ENCODE measurements around the gene TSPEAR. TPM values are rescaled to one million over a fixed set of nuclear protein-coding genes. Genes with fewer than 3 reads are reported as not detected.
A peak's percentile ranks its signal among the peaks of the same experiment; 100 is the strongest.

The TSPEAR gene
- total RNA-seq, 1 donor from 2014 or later = not detected

DNA sequence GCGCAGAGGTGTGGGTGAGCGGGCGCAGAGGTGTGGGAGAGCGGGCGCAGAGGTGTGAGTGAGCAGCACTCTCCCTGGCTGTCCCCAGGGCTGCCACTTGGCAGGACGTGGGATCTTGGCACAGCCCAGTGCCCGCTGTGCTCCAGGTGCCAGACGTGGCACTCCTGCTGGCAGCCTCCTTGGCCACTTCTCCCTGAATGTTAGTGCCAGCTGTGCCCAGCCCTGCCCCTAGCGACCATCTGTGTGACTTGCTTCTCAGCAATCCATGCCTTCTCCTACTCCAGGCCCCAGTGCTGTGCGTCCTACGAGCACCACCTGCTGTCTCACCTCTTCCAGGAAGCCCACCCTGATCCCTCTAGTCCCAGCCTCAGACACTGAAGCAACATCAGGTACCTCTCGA is 201.8 kb downstream of the TSPEAR start:
- Histone ChIP-seq H3K27me3 (ENCODE audit: control insufficient read depth, insufficient read depth, low read length) (peaks cover 35% of the 10 kb centered on the region), H3K4me3 (ENCODE audit: low read depth, low read length) (no peak overlapping the region), H3K36me3 (ENCODE audit: control insufficient read depth, insufficient read depth, low read length) (no peaks in the 10 kb centered on the region)
- TF ChIP-seq, protein P1, sequence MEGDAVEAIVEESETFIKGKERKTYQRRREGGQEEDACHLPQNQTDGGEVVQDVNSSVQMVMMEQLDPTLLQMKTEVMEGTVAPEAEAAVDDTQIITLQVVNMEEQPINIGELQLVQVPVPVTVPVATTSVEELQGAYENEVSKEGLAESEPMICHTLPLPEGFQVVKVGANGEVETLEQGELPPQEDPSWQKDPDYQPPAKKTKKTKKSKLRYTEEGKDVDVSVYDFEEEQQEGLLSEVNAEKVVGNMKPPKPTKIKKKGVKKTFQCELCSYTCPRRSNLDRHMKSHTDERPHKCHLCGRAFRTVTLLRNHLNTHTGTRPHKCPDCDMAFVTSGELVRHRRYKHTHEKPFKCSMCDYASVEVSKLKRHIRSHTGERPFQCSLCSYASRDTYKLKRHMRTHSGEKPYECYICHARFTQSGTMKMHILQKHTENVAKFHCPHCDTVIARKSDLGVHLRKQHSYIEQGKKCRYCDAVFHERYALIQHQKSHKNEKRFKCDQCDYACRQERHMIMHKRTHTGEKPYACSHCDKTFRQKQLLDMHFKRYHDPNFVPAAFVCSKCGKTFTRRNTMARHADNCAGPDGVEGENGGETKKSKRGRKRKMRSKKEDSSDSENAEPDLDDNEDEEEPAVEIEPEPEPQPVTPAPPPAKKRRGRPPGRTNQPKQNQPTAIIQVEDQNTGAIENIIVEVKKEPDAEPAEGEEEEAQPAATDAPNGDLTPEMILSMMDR (IDR thresholded peaks at IDR 0.05; ENCODE audit: insufficient read depth, low read length, poor library complexity, severe bottlenecking) = peak; percentile 21
- DNase-seq (ENCODE audit: low read depth) = no peak

DNA sequence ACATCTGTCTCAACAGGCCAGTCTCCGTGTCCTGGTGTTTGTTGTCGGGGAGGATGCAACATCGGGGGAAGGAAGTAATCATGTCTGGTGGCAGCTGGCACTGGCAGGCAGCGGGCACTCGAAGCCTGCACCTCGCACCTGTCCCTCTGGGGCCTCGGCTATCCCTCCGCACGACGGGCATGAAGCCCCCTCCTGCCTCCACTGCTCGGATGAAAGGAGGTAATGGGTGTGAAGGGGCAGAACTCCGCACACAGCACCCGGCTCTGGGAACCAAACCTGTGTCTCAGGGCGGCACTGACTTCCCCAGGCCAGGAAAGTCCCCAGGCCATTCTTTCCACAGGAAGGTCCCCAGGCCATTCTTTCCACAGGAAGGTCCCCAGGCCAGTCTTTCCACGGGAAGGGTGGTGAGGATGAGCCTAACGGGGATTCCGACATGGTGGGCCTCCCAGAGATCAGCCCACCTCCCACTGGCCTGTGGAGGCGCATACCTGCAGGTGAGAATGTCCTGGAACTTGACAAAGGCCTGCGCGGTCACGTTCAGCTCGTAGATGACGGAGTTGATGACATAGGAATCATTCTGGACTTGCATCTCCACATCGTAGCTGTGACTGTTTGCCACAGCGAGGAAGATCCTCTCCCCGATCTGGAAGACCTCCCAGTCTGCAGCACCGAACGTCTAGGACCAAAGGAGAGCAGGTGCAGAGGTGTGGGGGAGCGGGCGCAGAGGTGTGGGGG is 202.5 kb downstream of the TSPEAR start:
- no peaks in the 10 kb centered on the region for H3K36me3 ChIP-seq (ENCODE audit: control insufficient read depth, insufficient read depth, low read length)
- H3K4me3 ChIP-seq (ENCODE audit: low read depth, low read length) = no peak overlapping the region
- no peak for DNase-seq (ENCODE audit: low read depth)
- H3K27me3 ChIP-seq (ENCODE audit: control insufficient read depth, insufficient read depth, low read length) = peaks cover 35% of the 10 kb centered on the region
- TF ChIP-seq, protein P1 (IDR thresholded peaks at IDR 0.05; ENCODE audit: insufficient read depth, low read length, poor library complexity, severe bottlenecking) = no peak

DNA sequence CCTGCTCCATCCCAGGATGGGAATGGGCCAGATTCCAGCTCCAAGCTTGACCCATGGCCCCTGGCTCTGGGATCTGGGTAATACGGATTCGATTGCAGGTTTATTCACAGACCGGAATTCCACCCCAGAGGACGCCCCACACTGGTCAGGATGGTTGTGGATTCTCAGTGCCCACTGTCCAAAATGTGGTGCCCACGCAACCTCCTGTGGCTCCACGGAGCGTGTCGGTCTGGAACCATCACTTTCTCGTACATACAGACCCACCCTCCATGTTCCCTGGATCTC is 203.0 kb downstream of the TSPEAR start:
- TF ChIP-seq, protein P1 (IDR thresholded peaks at IDR 0.05; ENCODE audit: insufficient read depth, low read length, poor library complexity, severe bottlenecking) = no peak
- Histone ChIP-seq H3K4me3 (ENCODE audit: low read depth, low read length) (no peak overlapping the region), H3K36me3 (ENCODE audit: control insufficient read depth, insufficient read depth, low read length) (no peaks in the 10 kb centered on the region), H3K27me3 (ENCODE audit: control insufficient read depth, insufficient read depth, low read length) (peaks cover 35% of the 10 kb centered on the region)
- no peak for DNase-seq (ENCODE audit: low read depth)

DNA sequence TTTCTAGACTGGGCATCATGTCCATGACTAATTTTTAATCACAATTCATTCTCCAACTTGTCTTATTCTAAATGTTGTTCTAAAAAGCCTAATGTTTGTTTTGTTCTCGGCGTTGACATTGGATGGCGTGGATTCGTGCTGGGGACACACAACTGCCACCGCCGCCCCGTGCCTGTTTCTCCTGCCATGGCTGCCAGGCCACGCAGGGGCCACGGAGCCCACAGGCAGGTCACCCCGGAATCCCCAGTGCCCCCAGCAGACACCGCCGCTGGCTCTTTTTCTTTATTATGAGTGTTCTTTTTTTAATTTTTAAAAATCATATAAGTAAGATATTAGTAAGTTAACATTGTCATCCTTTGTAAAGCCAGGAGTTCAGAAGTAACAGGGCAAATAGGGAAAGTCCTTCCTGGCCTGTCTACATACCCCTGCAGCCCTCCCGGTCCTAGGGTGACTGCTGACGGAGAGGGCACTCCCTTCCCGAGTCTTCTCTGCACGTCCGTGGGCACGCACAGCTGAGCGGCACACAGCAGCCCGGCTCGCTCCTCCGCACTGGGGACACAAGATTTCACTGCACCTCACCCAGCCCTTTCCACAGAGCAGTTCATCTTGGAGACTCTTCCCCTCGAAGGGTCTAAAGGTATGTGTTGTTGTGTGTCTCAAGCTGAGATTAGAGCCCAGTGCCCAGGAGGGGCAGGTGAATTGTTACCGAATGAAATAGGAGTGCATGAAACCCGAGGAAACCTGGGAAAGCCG is 203.5 kb downstream of the TSPEAR start:
- TF ChIP-seq, protein P1 (IDR thresholded peaks at IDR 0.05; ENCODE audit: insufficient read depth, low read length, poor library complexity, severe bottlenecking) = no peak
- H3K27me3 ChIP-seq (ENCODE audit: control insufficient read depth, insufficient read depth, low read length) = peaks cover 35% of the 10 kb centered on the region
- no peak for DNase-seq (ENCODE audit: low read depth)
- no peaks in the 10 kb centered on the region for H3K36me3 ChIP-seq (ENCODE audit: control insufficient read depth, insufficient read depth, low read length)
- no peak overlapping the region for H3K4me3 ChIP-seq (ENCODE audit: low read depth, low read length)

- no peak overlapping the region for H3K4me3 ChIP-seq (ENCODE audit: low read depth, low read length)
- TF ChIP-seq, protein P1 (IDR thresholded peaks at IDR 0.05; ENCODE audit: insufficient read depth, low read length, poor library complexity, severe bottlenecking) = no peak
- no peaks in the 10 kb centered on the region for H3K36me3 ChIP-seq (ENCODE audit: control insufficient read depth, insufficient read depth, low read length)
- H3K27me3 ChIP-seq (ENCODE audit: control insufficient read depth, insufficient read depth, low read length) = peaks cover 33% of the 10 kb centered on the region
- DNase-seq (ENCODE audit: low read depth) = no peak
Observed at GRCh38 chr21:44506279-44507255, 204.8 kb downstream of the TSPEAR start.

All from kidney epithelial cell (primary cell).